ENCODE results near the gene TIFAB.

Gene TIFAB

GRCh38 chr5:135446206-135446605 lies 5.9 kb downstream of the TIFAB start:
- no peak for TF ChIP-seq POLR2A (IDR thresholded peaks at IDR 0.05; ENCODE audit: low read depth, low read length)
- DNase-seq (ENCODE audit: insufficient read length, low spot score) (no peak), FAIRE-seq (no peak)

- no peak for DNase-seq (ENCODE audit: insufficient read length, low spot score)
- TF ChIP-seq POLR2A (IDR thresholded peaks at IDR 0.05; ENCODE audit: low read depth, low read length): no peak
- FAIRE-seq: no peak
These were observed 6.7 kb downstream of the TIFAB start for GRCh38 chr5:135445306-135445985.

GRCh38 chr5:135444881-135445280 lies 7.3 kb downstream of the TIFAB start:
- DNase-seq (ENCODE audit: insufficient read length, low spot score) (no peak), FAIRE-seq (no peak)
- no peak for TF ChIP-seq POLR2A (IDR thresholded peaks at IDR 0.05; ENCODE audit: low read depth, low read length)

GRCh38 chr5:135444360-135444759 lies 7.8 kb downstream of the TIFAB start:
- FAIRE-seq (no peak), DNase-seq (ENCODE audit: insufficient read length, low spot score) (no peak)
- TF ChIP-seq POLR2A (IDR thresholded peaks at IDR 0.05; ENCODE audit: low read depth, low read length): no peak

- TF ChIP-seq POLR2A (IDR thresholded peaks at IDR 0.05; ENCODE audit: low read depth, low read length): no peak
- DNase-seq (ENCODE audit: insufficient read length, low spot score) (no peak), FAIRE-seq (no peak)
These were observed 8.8 kb downstream of the TIFAB start for GRCh38 chr5:135443161-135443960.

- DNase-seq (ENCODE audit: insufficient read length, low spot score) (no peak), FAIRE-seq (no peak)
- no peak for TF ChIP-seq POLR2A (IDR thresholded peaks at IDR 0.05; ENCODE audit: low read depth, low read length)
These were observed 9.6 kb downstream of the TIFAB start for GRCh38 chr5:135442431-135443160.

- FAIRE-seq: no peak
- no peak for TF ChIP-seq POLR2A (IDR thresholded peaks at IDR 0.05; ENCODE audit: low read depth, low read length)
- no peak for DNase-seq (ENCODE audit: insufficient read length, low spot score)
These were observed 10.2 kb downstream of the TIFAB start for GRCh38 chr5:135441919-135442318.

- FAIRE-seq (no peak), DNase-seq (ENCODE audit: insufficient read length, low spot score) (no peak)
- TF ChIP-seq POLR2A (IDR thresholded peaks at IDR 0.05; ENCODE audit: low read depth, low read length): no peak
These were observed 10.8 kb downstream of the TIFAB start for GRCh38 chr5:135441350-135441831.

- no peak for DNase-seq (ENCODE audit: insufficient read length, low spot score)
- TF ChIP-seq POLR2A (IDR thresholded peaks at IDR 0.05; ENCODE audit: low read depth, low read length): no peak
- no peak for FAIRE-seq
These were observed 11.2 kb downstream of the TIFAB start for GRCh38 chr5:135440916-135441315.

- TF ChIP-seq POLR2A (IDR thresholded peaks at IDR 0.05; ENCODE audit: low read depth, low read length): no peak
- no peak for DNase-seq (ENCODE audit: insufficient read length, low spot score)
- no peak for FAIRE-seq
These were observed 12.6 kb downstream of the TIFAB start for GRCh38 chr5:135439231-135440205.

- FAIRE-seq (no peak), DNase-seq (ENCODE audit: insufficient read length, low spot score) (no peak)
- no peak for TF ChIP-seq POLR2A (IDR thresholded peaks at IDR 0.05; ENCODE audit: low read depth, low read length)
These were observed 13.4 kb downstream of the TIFAB start for GRCh38 chr5:135438636-135439221.

GRCh38 chr5:135437796-135438560 lies 14.2 kb downstream of the TIFAB start:
- no peak for TF ChIP-seq POLR2A (IDR thresholded peaks at IDR 0.05; ENCODE audit: low read depth, low read length)
- peak; percentile 70 for FAIRE-seq
- DNase-seq (ENCODE audit: insufficient read length, low spot score): peak; percentile 80

Data from H54 (cell line).